SK-N-SH treated with all-trans-retinoic acid at 6 μM for 48 hours (cell line): ENCODE measurements around the gene WASL.

Experiments used
- ARNTL ChIP-seq: fragments of 450-650 bp; formaldehyde crosslinking; IDR thresholded peaks from 2 replicates; pipeline ENCODE4 v1.5.0; 2020; ENCODE audit warnings: low read depth, mild to moderate bottlenecking, moderate library complexity, borderline replicate concordance
- ESRRG ChIP-seq: fragments of 250-450 bp; sonication (Bioruptor Pico); IDR thresholded peaks from 2 replicates; pipeline ENCODE4 v1.6.1; 2021; ENCODE audit warnings: mild to moderate bottlenecking
- OSR1 ChIP-seq: fragments of 250-450 bp; sonication (Bioruptor Pico); IDR thresholded peaks from 2 replicates; pipeline ENCODE4 v1.8.0; 2022; ENCODE audit warnings: moderate library complexity, mild to moderate bottlenecking, inconsistent platforms
- PATZ1 ChIP-seq: fragments of 250-450 bp; sonication (Bioruptor Pico); IDR thresholded peaks from 2 replicates; pipeline ENCODE4 v1.8.0; 2020; ENCODE audit warnings: mild to moderate bottlenecking, moderate library complexity, borderline replicate concordance
- RARB ChIP-seq: fragments of 250-450 bp; sonication (Bioruptor Pico); IDR thresholded peaks from 2 replicates; pipeline ENCODE4 v1.8.0; 2021; ENCODE audit warnings: mild to moderate bottlenecking, moderate library complexity
- ZNF565 ChIP-seq: fragments of 450-650 bp; formaldehyde crosslinking; conservative IDR thresholded peaks from 2 replicates; pipeline ENCODE4 v1.5.0; 2020; ENCODE audit warnings: low read depth, mild to moderate bottlenecking, moderate library complexity
- TF ChIP-seq, protein P1 (sequence below): fragments of 250-450 bp; sonication (Bioruptor Pico); IDR thresholded peaks from 2 replicates; pipeline ENCODE4 v1.5.1; 2020; ENCODE audit warnings: low read depth, mild to moderate bottlenecking, moderate library complexity

DNA sequence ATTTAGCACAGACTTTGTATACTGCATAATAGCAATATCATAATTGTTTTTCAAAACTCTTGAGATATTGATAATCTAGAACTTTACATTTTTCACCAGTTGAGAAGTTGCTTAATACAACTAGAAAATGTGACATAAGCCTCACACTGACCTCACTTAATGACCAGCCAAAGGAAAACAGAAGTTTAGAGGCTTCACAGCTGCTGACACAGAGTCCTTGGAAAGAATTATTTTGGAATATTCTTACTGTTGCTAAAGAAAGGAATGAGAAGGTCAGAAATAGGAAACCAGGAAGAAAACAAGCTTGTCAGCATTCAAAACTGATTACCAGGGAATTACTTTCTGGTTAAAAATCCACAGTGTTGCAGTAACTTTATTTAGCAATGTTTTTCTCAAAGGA, 35.5 kb upstream of the WASL start:
- TF ChIP-seq ARNTL (CRISPR knock-in tag), result no peak
- no peak for TF ChIP-seq ZNF565
- TF ChIP-seq PATZ1 (CRISPR knock-in tag), result no peak
- TF ChIP-seq, protein P1, sequence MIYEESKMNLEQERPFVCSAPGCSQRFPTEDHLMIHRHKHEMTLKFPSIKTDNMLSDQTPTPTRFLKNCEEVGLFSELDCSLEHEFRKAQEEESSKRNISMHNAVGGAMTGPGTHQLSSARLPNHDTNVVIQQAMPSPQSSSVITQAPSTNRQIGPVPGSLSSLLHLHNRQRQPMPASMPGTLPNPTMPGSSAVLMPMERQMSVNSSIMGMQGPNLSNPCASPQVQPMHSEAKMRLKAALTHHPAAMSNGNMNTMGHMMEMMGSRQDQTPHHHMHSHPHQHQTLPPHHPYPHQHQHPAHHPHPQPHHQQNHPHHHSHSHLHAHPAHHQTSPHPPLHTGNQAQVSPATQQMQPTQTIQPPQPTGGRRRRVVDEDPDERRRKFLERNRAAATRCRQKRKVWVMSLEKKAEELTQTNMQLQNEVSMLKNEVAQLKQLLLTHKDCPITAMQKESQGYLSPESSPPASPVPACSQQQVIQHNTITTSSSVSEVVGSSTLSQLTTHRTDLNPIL (CRISPR knock-in tag), result no peak
- no peak for TF ChIP-seq RARB (CRISPR knock-in tag)
- no peak for TF ChIP-seq OSR1 (CRISPR knock-in tag)
- no peak for TF ChIP-seq ESRRG
